H1 (cell line): ENCODE measurements around the gene TENT5A. TPM values are rescaled to one million over a fixed set of nuclear protein-coding genes. Genes with fewer than 3 reads are reported as not detected.

Experiments used
- CTCF ChIA-PET: fragments of 300-600 bp; sonication (Branson Sonifier 250); formaldehyde crosslinking; loops from one replicate; lab custom pipeline; 2021; ENCODE audit not compliant: partially characterized antibody; lab: Charles Lee
- POLR2A ChIA-PET: fragments of 300-600 bp; sonication (Branson Sonifier 250); formaldehyde crosslinking; loops from one replicate; lab custom pipeline; 2021; ENCODE audit warnings: inconsistent platforms; ENCODE audit not compliant: partially characterized antibody; lab: Charles Lee
- DNase-seq, 2 experiments: peaks; one replicate each; pipeline versions ENCODE4 v3.0.0 to v3.0.0-alpha.2; 2010 to 2022; ENCODE audit warnings: low spot score in 2 of 2, low read depth in 1 of 2, mixed read lengths in 1 of 2
- FAIRE-seq: peaks from 2 replicates; lab custom pipeline; 2011; peaks lifted over from hg19 to GRCh38; lab: Jason Lieb, UNC
- H2AFZ ChIP-seq: 2 replicates; pipeline ENCODE4 v1.8.1; 2012; ENCODE audit warnings: low read length, inconsistent platforms
- H2AK5ac ChIP-seq: 2 replicates; pipeline ENCODE4 v1.6.1; 2013; ENCODE audit warnings: low read depth, low read length
- H2BK120ac ChIP-seq: replicated peaks from 2 replicates; pipeline ENCODE3; 2013; ENCODE audit warnings: low read depth, low read length, inconsistent platforms
- H2BK12ac ChIP-seq: 2 replicates; pipeline ENCODE4 v1.6.1; 2013; ENCODE audit warnings: low read depth, low read length
- H2BK15ac ChIP-seq: 2 replicates; pipeline ENCODE4 v1.6.1; 2013; ENCODE audit warnings: low read length
- H2BK20ac ChIP-seq: 2 replicates; pipeline ENCODE4 v1.6.1; 2013; ENCODE audit warnings: low read length
- H2BK5ac ChIP-seq: 2 replicates; pipeline ENCODE4 v1.6.1; 2013; ENCODE audit warnings: low read depth, low read length
- H3K14ac ChIP-seq: 2 replicates; pipeline ENCODE4 v1.6.1; 2013; ENCODE audit warnings: inconsistent platforms; ENCODE audit not compliant: insufficient read length
- H3K18ac ChIP-seq: 2 replicates; pipeline ENCODE4 v1.6.1; 2013; ENCODE audit warnings: low read length; ENCODE audit errors: extremely low read depth
- H3K23ac ChIP-seq: 2 replicates; pipeline ENCODE4 v1.6.1; 2013; ENCODE audit warnings: inconsistent platforms; ENCODE audit not compliant: insufficient read length
- H3K23me2 ChIP-seq: 2 replicates; pipeline ENCODE4 v1.6.1; 2013; ENCODE audit warnings: low read depth, low read length
- H3K27ac ChIP-seq: 2 replicates; pipeline ENCODE4 v1.6.1; 2011; ENCODE audit warnings: low read depth, low read length, inconsistent platforms
- H3K27me3 ChIP-seq, 4 experiments: replicated peaks in 1 of 4; 1 replicate in 1 of 4; 2 replicates in 3 of 4; pipeline versions ENCODE4 v1.6.1 to v1.8.1; 2011 to 2013; ENCODE audit warnings: low read length in 3 of 4, mild to moderate bottlenecking in 3 of 4, inconsistent platforms in 2 of 4, mixed read lengths in 2 of 4, moderate library complexity in 1 of 4; ENCODE audit not compliant: control insufficient read depth in 3 of 4, insufficient read depth in 3 of 4; ENCODE audit errors: extremely low read depth in 1 of 4
- H3K36me3 ChIP-seq, 4 experiments: 2 replicates each; pipeline versions ENCODE4 v1.6.1 to v1.8.1; 2011 to 2013; ENCODE audit warnings: mild to moderate bottlenecking in 4 of 4, low read length in 3 of 4, moderate library complexity in 2 of 4, control low read depth in 1 of 4, inconsistent platforms in 1 of 4; ENCODE audit not compliant: insufficient read depth in 4 of 4, control insufficient read depth in 2 of 4
- H3K4ac ChIP-seq: replicated peaks from 2 replicates; pipeline ENCODE3; 2013; ENCODE audit warnings: low read length, low read depth, mixed read lengths, inconsistent platforms; ENCODE audit not compliant: insufficient read length
- H3K4me1 ChIP-seq, 4 experiments: replicated peaks in 1 of 4; 1 replicate in 1 of 4; 2 replicates in 3 of 4; pipeline versions ENCODE4 v1.6.1 to v1.8.1; 2011 to 2013; ENCODE audit warnings: low read length in 3 of 4, inconsistent platforms in 2 of 4, mixed read lengths in 1 of 4; ENCODE audit not compliant: insufficient read depth in 4 of 4, control insufficient read depth in 3 of 4
- H3K4me2 ChIP-seq, 2 experiments: 2 replicates each; pipeline versions ENCODE4 v1.6.1 to v1.8.1; 2011 to 2013; ENCODE audit warnings: low read depth in 2 of 2, low read length in 2 of 2, control low read depth in 1 of 2, inconsistent platforms in 1 of 2, mild to moderate bottlenecking in 1 of 2; ENCODE audit not compliant: insufficient read depth in 1 of 2
- H3K4me3 ChIP-seq, 4 experiments: fragments of 200-600, 300-600 bp in 1 of 4; sonication (generic), shearing (Covaris generic), sonication (Bioruptor Twin) in 1 of 4; 2 replicates each; pipeline versions ENCODE4 v1.5.1 to v1.8.1; 2011 to 2016; ENCODE audit warnings: low read length in 4 of 4, low read depth in 3 of 4, control low read depth in 2 of 4, inconsistent platforms in 2 of 4, mild to moderate bottlenecking in 2 of 4, mixed read lengths in 1 of 4, moderate library complexity in 1 of 4; ENCODE audit not compliant: insufficient read depth in 2 of 4; ENCODE audit errors: extremely low read depth in 1 of 4
- H3K56ac ChIP-seq: replicated peaks from 2 replicates; pipeline ENCODE3; 2013; ENCODE audit warnings: low read depth, mild to moderate bottlenecking, mixed read lengths, low read length, inconsistent platforms; ENCODE audit not compliant: insufficient read length
- H3K79me1 ChIP-seq: 2 replicates; pipeline ENCODE4 v1.6.1; 2013; ENCODE audit warnings: low read depth, low read length, control low read depth
- H3K79me2 ChIP-seq, 2 experiments: 2 replicates each; pipeline versions ENCODE4 v1.6.1 to v1.8.1; 2012 to 2013; ENCODE audit warnings: low read length in 2 of 2, mild to moderate bottlenecking in 2 of 2, inconsistent platforms in 1 of 2; ENCODE audit not compliant: insufficient read depth in 2 of 2, control insufficient read depth in 1 of 2
- H3K9ac ChIP-seq, 4 experiments: replicated peaks in 1 of 4; 1 replicate in 1 of 4; 2 replicates in 3 of 4; pipeline versions ENCODE4 v1.6.1 to v1.8.1; 2011 to 2013; ENCODE audit warnings: low read depth in 3 of 4, low read length in 3 of 4, control low read depth in 2 of 4, mild to moderate bottlenecking in 2 of 4, moderate library complexity in 2 of 4, inconsistent platforms in 1 of 4; ENCODE audit errors: extremely low read depth in 1 of 4
- H3K9me3 ChIP-seq, 2 experiments: 2 replicates each; pipeline versions ENCODE4 v1.6.1 to v1.8.1; 2012 to 2013; ENCODE audit warnings: mild to moderate bottlenecking in 2 of 2, moderate library complexity in 2 of 2, control low read depth in 1 of 2, inconsistent platforms in 1 of 2, low read depth in 1 of 2, low read length in 1 of 2, mixed read lengths in 1 of 2; ENCODE audit not compliant: insufficient read depth in 2 of 2
- H4K20me1 ChIP-seq, 2 experiments: replicated peaks in 1 of 2; 2 replicates each; pipeline versions ENCODE3 to v1.8.1; 2011 to 2013; ENCODE audit warnings: inconsistent platforms in 2 of 2, low read length in 2 of 2, mild to moderate bottlenecking in 1 of 2; ENCODE audit not compliant: insufficient read depth in 2 of 2, control insufficient read depth in 1 of 2
- H4K5ac ChIP-seq: 2 replicates; pipeline ENCODE4 v1.6.1; 2013; ENCODE audit warnings: low read length, low read depth, mixed read lengths, inconsistent platforms; ENCODE audit not compliant: insufficient read length
- H4K8ac ChIP-seq: 2 replicates; pipeline ENCODE4 v1.8.0; 2013; ENCODE audit warnings: mild to moderate bottlenecking, moderate library complexity, low read length, inconsistent platforms; ENCODE audit not compliant: insufficient read depth; ENCODE audit errors: extremely low read depth
- H4K91ac ChIP-seq: replicated peaks from 2 replicates; pipeline ENCODE3; 2013; ENCODE audit warnings: low read length, mixed read lengths, inconsistent platforms; ENCODE audit not compliant: insufficient read length
- SIX5 ChIP-seq: IDR thresholded peaks from 2 replicates; pipeline ENCODE4 v1.6.1; 2011; ENCODE audit warnings: mild to moderate bottlenecking, low read depth, low read length
- WGBS, 2 experiments: shearing (Covaris generic) in 1 of 2; methylation state at CpG; one replicate each; pipeline versions ENCODE4 v1.1.6 to v1.1.7; 2013 to 2015; ENCODE audit warnings: low lambda C conversion rate in 2 of 2, mixed read lengths in 2 of 2, inconsistent platforms in 1 of 2, low coverage in 1 of 2, missing lambda C conversion rate in 1 of 2; ENCODE audit not compliant: insufficient replicate concordance in 2 of 2, insufficient coverage in 1 of 2, insufficient read length in 1 of 2; ENCODE audit errors: extremely low coverage in 1 of 2, missing lambda C conversion rate in 1 of 2; 5-methylcytosine and 5-hydroxymethylcytosine counted together
- polyA plus RNA-seq, 7 experiments: library from polyadenylated mRNA; depleted of rRNA in 3 of 7; stranded (reverse) in 5 of 7; unstranded in 2 of 7; fragments of >200 nt in 5 of 7; fragments of 200-250 nt in 2 of 7; gene quantifications; 1 replicate in 5 of 7; 2 replicates in 1 of 7; 4 replicates in 1 of 7; pipeline versions ENCODE4 v1.2.1 to v1.2.3, GENCODE V29; 2011 to 2013; ENCODE audit warnings: missing spikeins in 2 of 7, mixed read lengths in 2 of 7
- total RNA-seq: library from RNA; stranded (reverse); fragmentation: NEBNext Ultra II Directional; extraction: Animal tissue kit (Norgen Biotek cat#: 25700); gene quantifications from 2 replicates; pipeline ENCODE4 v1.2.1, GENCODE V29; 2021

TENT5A gene
- total and polyA plus RNA-seq, 2 of the 8 experiments (the other 6 are each of a cell fraction or from before 2014, with no cell fraction given): 0.91 to 2.9 TPM

- H2AK5ac ChIP-seq: no peak overlapping the region
- WGBS, 2 experiments: 94% methylated on average over 2 of the region's 2 CpGs; no CpG with 5 or more reads in 1 of the 2 experiments
- no peak overlapping the region for H3K4me3 ChIP-seq
- H3K9ac ChIP-seq: no peak overlapping the region
- H2BK12ac ChIP-seq: no peak overlapping the region
- no peak for TF ChIP-seq SIX5
- H3K27me3 ChIP-seq: no peaks in the 10 kb centered on the region
- H3K27ac ChIP-seq: no peak overlapping the region
- H2AFZ ChIP-seq: no peak overlapping the region
- no peaks in the 10 kb centered on the region for H3K36me3 ChIP-seq
- no peak overlapping the region for H2BK120ac ChIP-seq
- no peaks in the 10 kb centered on the region for H3K79me2 ChIP-seq
- H3K23me2 ChIP-seq: no peaks in the 10 kb centered on the region
- H3K9me3 ChIP-seq: no peaks in the 10 kb centered on the region; a peak in 1 of 4 replicates
- no peaks in the 10 kb centered on the region for H3K79me1 ChIP-seq
- H3K14ac ChIP-seq: no peak overlapping the region
- H3K4me2 ChIP-seq: no peak overlapping the region
- no peak overlapping the region for H2BK20ac ChIP-seq
- no peak overlapping the region for H3K4ac ChIP-seq
- H2BK5ac ChIP-seq: no peak overlapping the region
- no peak overlapping the region for H4K91ac ChIP-seq
- H4K5ac ChIP-seq: no peak overlapping the region
- ChIA-PET POLR2A (no interaction called here), CTCF (interaction anchor here (0.8 to 5.3 kb wide), 13 partner anchors 11 to 642 kb away, joined by 3 to 24 read pairs (median 4); partner anchors contain the start of gene TENT5A)
- H2BK15ac ChIP-seq: no peak overlapping the region
- H3K56ac ChIP-seq: no peak overlapping the region
- no peak overlapping the region for H3K18ac ChIP-seq
- DNase-seq (no peak), FAIRE-seq (no peak)
- H3K23ac ChIP-seq: no peak overlapping the region
- H4K8ac ChIP-seq: no peak overlapping the region
- H3K4me1 ChIP-seq: no peaks in the 10 kb centered on the region
- no peaks in the 10 kb centered on the region for H4K20me1 ChIP-seq
These were observed 17.9 kb downstream of the TENT5A start for GRCh38 chr6:81734500-81735150.
